RPMI7951 (cell line): Measurements from ENCODE around the gene NCBP3. TPM values are rescaled to one million over a fixed set of nuclear protein-coding genes. Genes with fewer than 3 reads are reported as not detected.

Experiments used
- DNase-seq: peaks from one replicate; pipeline ENCODE4 v3.0.0-alpha.2; 2012; ENCODE audit warnings: low read depth
- total RNA-seq: library from RNA; depleted of rRNA; stranded (reverse); fragments of >200 nt; shearing (Covaris generic); gene quantifications from 2 replicates; pipeline ENCODE4 v1.2.3, GENCODE V29; 2014; rRNA removed

The NCBP3 gene
- total RNA-seq, 1 experiment from 2014 or later, result 9.7 TPM

- DNase-seq, result no peak
Observed at GRCh38 chr17:3759597-3760216, 86.3 kb downstream of the NCBP3 start.

- no peak for DNase-seq
Observed at GRCh38 chr17:3755335-3756030, 90.6 kb downstream of the NCBP3 start.

GRCh38 chr17:3754458-3755334 is 91.3 kb downstream of the NCBP3 start:
- no peak for DNase-seq

GRCh38 chr17:3754066-3754457 is 92.0 kb downstream of the NCBP3 start:
- no peak for DNase-seq

GRCh38 chr17:3753624-3754023 is 92.4 kb downstream of the NCBP3 start:
- no peak for DNase-seq

Other genes starting within 250 kb of the NCBP3 start
- 0.72 and 0.78 TPM in 2 replicates for gene TRPV1, start 236.8 kb downstream of the NCBP3 start, total RNA-seq
- gene SHPK, start 210.0 kb downstream of the NCBP3 start, total RNA-seq, result 9.2 and 11.3 TPM in 2 replicates
- 9.9 and 10.3 TPM in 2 replicates for gene CTNS, start 209.5 kb downstream of the NCBP3 start, total RNA-seq
- gene TAX1BP3, start 177.7 kb downstream of the NCBP3 start, total RNA-seq, result 113 and 148 TPM in 2 replicates
- 47.9 and 64.7 TPM in 2 replicates for gene EMC6, start 177.4 kb downstream of the NCBP3 start, total RNA-seq
- gene P2RX5, start 150.1 kb downstream of the NCBP3 start, total RNA-seq, result 0.29 and 0.36 TPM in 2 replicates
- gene HASPIN, start 122.3 kb downstream of the NCBP3 start, total RNA-seq, result 11.7 and 14.2 TPM in 2 replicates
- 56.0 and 66.8 TPM in 2 replicates for gene ITGAE, start 45.1 kb downstream of the NCBP3 start, total RNA-seq
- 1.2 and 2.3 TPM in 2 replicates for gene CAMKK1, start 46.8 kb upstream of the NCBP3 start, total RNA-seq
- not detected in 2 replicates for gene P2RX1, start 70.2 kb upstream of the NCBP3 start, total RNA-seq
- 0.59 and 0.96 TPM in 2 replicates for gene ATP2A3, start 118.2 kb upstream of the NCBP3 start, total RNA-seq